ENCODE data around the gene REPS2. TPM values are rescaled to one million over a fixed set of nuclear protein-coding genes. Genes with fewer than 3 reads are reported as not detected.

The REPS2 gene
- polyA plus RNA-seq, 3 donors: 2.1 to 4.7 (median 3.6) TPM

- Mint-ChIP-seq H3K4me1 (peaks cover 27% of the 10 kb centered on the region), H3K27me3 (ENCODE audit: low read depth in 3 of 3) (peaks cover 0 to 30% (median 2%) of the 10 kb centered on the region in 3 donors), H3K27ac (no peak overlapping the region), H3K36me3 (no peaks in the 10 kb centered on the region), H3K9me3 (peaks cover 0 to 9% (median 0%) of the 10 kb centered on the region in 7 donors), H3K4me3 (no peak overlapping the region)
- Histone ChIP-seq H3K9ac (ENCODE audit: insufficient read depth, low read length, poor library complexity, severe bottlenecking) (no peak overlapping the region), H3K36me3 (replicated peaks in 1 of 2; ENCODE audit: control insufficient read depth in 1 of 2, insufficient read depth in 2 of 2, low read length in 2 of 2) (no peaks in the 10 kb centered on the region), H3K4me1 (ENCODE audit: control insufficient read depth in 1 of 2, insufficient read depth in 2 of 2, low read length in 2 of 2) (peaks cover 26 to 30% of the 10 kb centered on the region in 2 donors), H3K4me2 (replicated peaks; ENCODE audit: extremely low read depth, low read length, poor library complexity, severe bottlenecking) (no peak overlapping the region), H4K20me1 (ENCODE audit: insufficient read depth, low read length) (no peaks in the 10 kb centered on the region), H3K4me3 (replicated peaks in 1 of 3; ENCODE audit: low read depth in 2 of 3, low read length in 3 of 3) (no peak overlapping the region), H3K27ac (ENCODE audit: low read depth in 1 of 2, low read length in 2 of 2) (no peak overlapping the region), H3K79me2 (ENCODE audit: insufficient read depth, low read length) (no peaks in the 10 kb centered on the region), H3K9me3 (replicated peaks in 1 of 2; ENCODE audit: control insufficient read depth in 1 of 2, insufficient read depth in 1 of 2, low read length in 2 of 2) (peaks cover 0 to 4% of the 10 kb centered on the region in 2 donors), H2AFZ (ENCODE audit: insufficient read depth, low read depth, low read length, poor library complexity, severe bottlenecking) (no peak overlapping the region), H3K27me3 (ENCODE audit: control insufficient read depth in 2 of 2, insufficient read depth in 2 of 2, low read length in 2 of 2) (peaks cover 0 to under 1% of the 10 kb centered on the region in 2 donors)
- TF ChIP-seq, protein P1, sequence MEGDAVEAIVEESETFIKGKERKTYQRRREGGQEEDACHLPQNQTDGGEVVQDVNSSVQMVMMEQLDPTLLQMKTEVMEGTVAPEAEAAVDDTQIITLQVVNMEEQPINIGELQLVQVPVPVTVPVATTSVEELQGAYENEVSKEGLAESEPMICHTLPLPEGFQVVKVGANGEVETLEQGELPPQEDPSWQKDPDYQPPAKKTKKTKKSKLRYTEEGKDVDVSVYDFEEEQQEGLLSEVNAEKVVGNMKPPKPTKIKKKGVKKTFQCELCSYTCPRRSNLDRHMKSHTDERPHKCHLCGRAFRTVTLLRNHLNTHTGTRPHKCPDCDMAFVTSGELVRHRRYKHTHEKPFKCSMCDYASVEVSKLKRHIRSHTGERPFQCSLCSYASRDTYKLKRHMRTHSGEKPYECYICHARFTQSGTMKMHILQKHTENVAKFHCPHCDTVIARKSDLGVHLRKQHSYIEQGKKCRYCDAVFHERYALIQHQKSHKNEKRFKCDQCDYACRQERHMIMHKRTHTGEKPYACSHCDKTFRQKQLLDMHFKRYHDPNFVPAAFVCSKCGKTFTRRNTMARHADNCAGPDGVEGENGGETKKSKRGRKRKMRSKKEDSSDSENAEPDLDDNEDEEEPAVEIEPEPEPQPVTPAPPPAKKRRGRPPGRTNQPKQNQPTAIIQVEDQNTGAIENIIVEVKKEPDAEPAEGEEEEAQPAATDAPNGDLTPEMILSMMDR (IDR thresholded peaks at IDR 0.05): no peak
- WGBS (ENCODE audit: insufficient coverage): no CpG with 5 or more reads among the region's 4 CpGs
- DNase-seq: no peak
- intact Hi-C loops (cut with micrococcal nuclease): no loop called here
Observed at GRCh38 chrX:16950423-16950822, 4.0 kb downstream of the REPS2 start.

- H3K4me2 ChIP-seq (replicated peaks; ENCODE audit: extremely low read depth, low read length, poor library complexity, severe bottlenecking): no peak overlapping the region
- H3K27ac Mint-ChIP-seq: peak overlapping the region in 4 of 7 donors; percentile 6 to 45 (median 26)
Observed at GRCh38 chrX:16953606-16954211, 7.3 kb downstream of the REPS2 start.

More at GRCh38 chrX:16953606-16954211, 7.3 kb downstream of the REPS2 start:
- Histone ChIP-seq H3K36me3 (replicated peaks in 1 of 2; ENCODE audit: control insufficient read depth in 1 of 2, insufficient read depth in 2 of 2, low read length in 2 of 2) (no peaks in the 10 kb centered on the region), H3K9ac (ENCODE audit: insufficient read depth, low read length, poor library complexity, severe bottlenecking) (no peak overlapping the region), H3K79me2 (ENCODE audit: insufficient read depth, low read length) (no peaks in the 10 kb centered on the region), H3K27me3 (ENCODE audit: control insufficient read depth in 2 of 2, insufficient read depth in 2 of 2, low read length in 2 of 2) (peaks cover 0 to 11% of the 10 kb centered on the region in 2 donors), H3K9me3 (replicated peaks in 1 of 2; ENCODE audit: control insufficient read depth in 1 of 2, insufficient read depth in 1 of 2, low read length in 2 of 2) (no peaks in the 10 kb centered on the region), H2AFZ (ENCODE audit: insufficient read depth, low read depth, low read length, poor library complexity, severe bottlenecking) (no peak overlapping the region), H4K20me1 (ENCODE audit: insufficient read depth, low read length) (no peaks in the 10 kb centered on the region), H3K4me3 (replicated peaks in 1 of 3; ENCODE audit: low read depth in 2 of 3, low read length in 3 of 3) (no peak overlapping the region), H3K4me1 (ENCODE audit: control insufficient read depth in 1 of 2, insufficient read depth in 2 of 2, low read length in 2 of 2) (peaks cover 27 to 29% of the 10 kb centered on the region in 2 donors), H3K27ac (ENCODE audit: low read depth in 1 of 2, low read length in 2 of 2) (no peak overlapping the region)
- H3K27me3 Mint-ChIP-seq (ENCODE audit: low read depth in 3 of 3): peaks cover 0 to 27% (median 0%) of the 10 kb centered on the region in 3 donors
- TF ChIP-seq, protein P1 (IDR thresholded peaks at IDR 0.05): no peak
- intact Hi-C loops (cut with micrococcal nuclease): no loop called here
- H3K36me3 Mint-ChIP-seq: no peaks in the 10 kb centered on the region
- peaks cover 35% of the 10 kb centered on the region for H3K4me1 Mint-ChIP-seq
- peaks cover 0 to 2% (median 0%) of the 10 kb centered on the region in 7 donors for H3K9me3 Mint-ChIP-seq
- peak in 2 of 3 donors; percentile 18 to 50 for DNase-seq
- H3K4me3 Mint-ChIP-seq: no peak overlapping the region
- WGBS (ENCODE audit: insufficient coverage): no CpG with 5 or more reads among the region's 7 CpGs
